ENCODE measurements around the gene DLD. TPM values are rescaled to one million over a fixed set of nuclear protein-coding genes. Genes with fewer than 3 reads are reported as not detected.

The DLD gene
- total and polyA plus RNA-seq, 4 donors = 19.3 to 101 (median 80.2) TPM

DNA sequence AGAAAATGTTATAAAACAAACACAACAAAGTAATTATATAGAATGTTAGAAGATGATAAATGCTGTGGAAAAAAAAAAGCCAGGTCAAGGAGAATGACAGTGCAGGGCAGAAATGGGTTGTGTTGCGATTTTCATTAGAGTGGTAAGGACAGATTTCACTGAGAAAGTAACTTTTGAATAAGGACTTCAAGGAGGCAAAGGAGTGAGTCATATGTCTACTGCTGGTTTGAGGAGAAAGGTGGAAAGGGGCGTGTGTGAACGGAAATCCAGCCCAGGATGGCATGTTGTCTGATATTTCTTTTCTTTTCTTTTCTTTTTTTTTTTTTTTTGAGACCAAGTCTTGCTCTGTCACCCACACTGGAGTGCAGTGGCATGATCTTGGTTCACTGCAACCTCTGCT, 12.3 kb upstream of the DLD start:
- no peak overlapping the region for H3K27ac ChIP-seq (ENCODE audit: low read depth in 1 of 2, low read length in 1 of 2)
- no peak for DNase-seq
- H3K36me3 ChIP-seq (ENCODE audit: control insufficient read depth in 4 of 4, insufficient read depth in 4 of 4, low read length in 4 of 4) = no peaks in the 10 kb centered on the region
- H3K4me1 ChIP-seq (ENCODE audit: control insufficient read depth in 5 of 5, insufficient read depth in 5 of 5, low read length in 5 of 5) = peaks cover 0 to 3% (median 0%) of the 10 kb centered on the region in 5 donors
- H3K27me3 ChIP-seq (ENCODE audit: control insufficient read depth in 3 of 3, insufficient read depth in 3 of 3, low read length in 2 of 3) = no peaks in the 10 kb centered on the region
- no peaks in the 10 kb centered on the region for H3K9me3 ChIP-seq (ENCODE audit: control insufficient read depth in 4 of 4, insufficient read depth in 3 of 4, low read length in 3 of 4)
- WGBS, 2 donors = 63 to 79% methylated on average over 3 of the region's 3 CpGs
- no peak overlapping the region for H3K4me3 ChIP-seq
- TF ChIP-seq, protein P1, sequence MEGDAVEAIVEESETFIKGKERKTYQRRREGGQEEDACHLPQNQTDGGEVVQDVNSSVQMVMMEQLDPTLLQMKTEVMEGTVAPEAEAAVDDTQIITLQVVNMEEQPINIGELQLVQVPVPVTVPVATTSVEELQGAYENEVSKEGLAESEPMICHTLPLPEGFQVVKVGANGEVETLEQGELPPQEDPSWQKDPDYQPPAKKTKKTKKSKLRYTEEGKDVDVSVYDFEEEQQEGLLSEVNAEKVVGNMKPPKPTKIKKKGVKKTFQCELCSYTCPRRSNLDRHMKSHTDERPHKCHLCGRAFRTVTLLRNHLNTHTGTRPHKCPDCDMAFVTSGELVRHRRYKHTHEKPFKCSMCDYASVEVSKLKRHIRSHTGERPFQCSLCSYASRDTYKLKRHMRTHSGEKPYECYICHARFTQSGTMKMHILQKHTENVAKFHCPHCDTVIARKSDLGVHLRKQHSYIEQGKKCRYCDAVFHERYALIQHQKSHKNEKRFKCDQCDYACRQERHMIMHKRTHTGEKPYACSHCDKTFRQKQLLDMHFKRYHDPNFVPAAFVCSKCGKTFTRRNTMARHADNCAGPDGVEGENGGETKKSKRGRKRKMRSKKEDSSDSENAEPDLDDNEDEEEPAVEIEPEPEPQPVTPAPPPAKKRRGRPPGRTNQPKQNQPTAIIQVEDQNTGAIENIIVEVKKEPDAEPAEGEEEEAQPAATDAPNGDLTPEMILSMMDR (IDR thresholded peaks at IDR 0.05; ENCODE audit: control extremely low read depth, extremely low read depth) = no peak
- no peak for ATAC-seq (ENCODE audit: insufficient read depth, low FRiP score)
- H3K9ac ChIP-seq (ENCODE audit: insufficient read depth in 1 of 2, low read length in 2 of 2) = no peak overlapping the region

DNA sequence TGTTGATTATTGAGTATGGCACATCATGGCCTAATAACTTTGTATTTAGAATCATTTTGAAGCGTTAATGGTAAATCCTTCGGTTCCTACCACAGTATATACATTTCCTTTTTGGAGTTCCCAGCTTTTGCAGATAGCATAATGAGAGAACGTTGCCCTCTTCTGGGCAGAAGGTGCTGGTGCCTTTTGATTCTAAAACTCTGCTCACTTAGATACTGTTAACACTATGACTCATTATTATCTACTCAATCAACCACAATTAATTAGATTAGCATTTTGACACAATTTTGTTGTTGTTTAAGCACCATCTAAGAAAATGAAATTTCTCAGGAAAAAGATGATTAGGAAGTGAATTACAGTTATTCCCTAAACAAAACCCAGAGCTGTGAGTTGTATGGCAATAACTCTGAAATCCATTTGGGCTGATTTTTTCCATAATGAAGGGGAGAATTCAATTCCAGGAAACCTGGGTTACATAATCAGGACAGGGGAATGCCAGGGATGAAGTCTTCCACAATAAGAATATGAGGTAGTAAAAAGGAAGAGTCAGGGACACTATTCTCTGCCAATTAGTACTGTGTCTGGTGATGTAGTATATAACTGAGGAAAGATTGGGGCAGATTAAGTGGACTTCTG, 11.5 kb upstream of the DLD start:
- Histone ChIP-seq H3K27ac (ENCODE audit: low read depth in 1 of 2, low read length in 1 of 2) (no peak overlapping the region), H3K36me3 (ENCODE audit: control insufficient read depth in 4 of 4, insufficient read depth in 4 of 4, low read length in 4 of 4) (no peaks in the 10 kb centered on the region), H3K4me1 (ENCODE audit: control insufficient read depth in 5 of 5, insufficient read depth in 5 of 5, low read length in 5 of 5) (peaks cover 0 to 3% (median 0%) of the 10 kb centered on the region in 5 donors), H3K9ac (ENCODE audit: insufficient read depth in 1 of 2, low read length in 2 of 2) (no peak overlapping the region), H3K27me3 (ENCODE audit: control insufficient read depth in 3 of 3, insufficient read depth in 3 of 3, low read length in 2 of 3) (no peaks in the 10 kb centered on the region), H3K9me3 (ENCODE audit: control insufficient read depth in 4 of 4, insufficient read depth in 3 of 4, low read length in 3 of 4) (no peaks in the 10 kb centered on the region), H3K4me3 (no peak overlapping the region)
- ATAC-seq (ENCODE audit: insufficient read depth, low FRiP score) = no peak
- WGBS, 2 donors = 1 to 2% methylated on average over 3 of the region's 3 CpGs
- TF ChIP-seq, protein P1 (IDR thresholded peaks at IDR 0.05; ENCODE audit: control extremely low read depth, extremely low read depth) = peak; percentile 54
- DNase-seq = peak; percentile 42 to 74 (median 65)

DNA sequence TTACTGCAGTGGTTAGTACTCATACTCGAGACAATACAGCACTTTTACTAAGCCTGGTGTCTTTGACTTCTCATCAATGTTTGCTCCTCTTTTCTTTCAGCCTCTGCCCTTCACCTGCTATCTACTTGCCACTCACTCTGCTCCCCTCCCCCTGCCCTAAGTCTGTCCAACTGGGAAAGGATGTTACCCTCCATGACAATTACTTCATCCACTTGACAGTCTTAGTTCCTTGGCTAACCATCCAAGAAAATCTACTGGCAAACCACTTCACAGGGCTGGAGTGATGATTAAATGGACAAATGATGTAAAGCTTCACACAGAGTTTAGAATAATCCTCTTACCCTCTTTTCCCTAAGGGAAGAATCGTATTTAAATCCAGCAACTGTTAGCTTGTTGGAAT, 8.2 kb upstream of the DLD start:
- Histone ChIP-seq H3K9me3 (ENCODE audit: control insufficient read depth in 4 of 4, insufficient read depth in 3 of 4, low read length in 3 of 4) (no peaks in the 10 kb centered on the region), H3K36me3 (ENCODE audit: control insufficient read depth in 4 of 4, insufficient read depth in 4 of 4, low read length in 4 of 4) (no peaks in the 10 kb centered on the region), H3K4me1 (ENCODE audit: control insufficient read depth in 5 of 5, insufficient read depth in 5 of 5, low read length in 5 of 5) (no peaks in the 10 kb centered on the region), H3K27me3 (ENCODE audit: control insufficient read depth in 3 of 3, insufficient read depth in 3 of 3, low read length in 2 of 3) (peaks cover 0 to 4% (median 0%) of the 10 kb centered on the region in 3 donors), H3K4me3 (no peak overlapping the region), H3K9ac (ENCODE audit: insufficient read depth in 1 of 2, low read length in 2 of 2) (no peak overlapping the region), H3K27ac (ENCODE audit: low read depth in 1 of 2, low read length in 1 of 2) (no peak overlapping the region)
- 72 to 87% methylated on average over 2 of the region's 2 CpGs for WGBS, 2 donors
- DNase-seq (no peak), ATAC-seq (ENCODE audit: insufficient read depth, low FRiP score) (no peak)
- TF ChIP-seq, protein P1 (IDR thresholded peaks at IDR 0.05; ENCODE audit: control extremely low read depth, extremely low read depth) = no peak

Data from lung (tissue), 12 donors.